Endothelial cell of umbilical vein (primary cell): ENCODE measurements around the gene CD248. TPM values are rescaled to one million over a fixed set of nuclear protein-coding genes. Genes with fewer than 3 reads are reported as not detected.

Experiments used
- BruUV-seq: library from RNA; stranded (reverse); fragments of 400-500 nt; replicated peaks from 2 replicates; lab custom pipeline; 2021; lab: Mats Ljungman, UMichigan
- CTCF ChIA-PET: fragments of 300-600, 350-600 bp; sonication (Branson Sonifier 250); formaldehyde crosslinking; loops from one replicate; lab custom pipeline; 2021; ENCODE audit warnings: antibody characterized with exemption, inconsistent platforms; lab: Charles Lee
- POLR2A ChIA-PET: fragments of 300-600, 350-600 bp; sonication (Branson Sonifier 250); formaldehyde crosslinking; loops from one replicate; lab custom pipeline; 2021; ENCODE audit warnings: antibody characterized with exemption, inconsistent platforms; lab: Charles Lee
- DNase-seq: peaks from one replicate; pipeline ENCODE4 v3.0.0-alpha.2; 2011; ENCODE audit warnings: low read depth, low spot score
- FAIRE-seq: peaks from 2 replicates; lab custom pipeline; 2011; peaks lifted over from hg19 to GRCh38; lab: Jason Lieb, UNC
- H2AFZ ChIP-seq: 2 replicates; pipeline ENCODE4 v1.6.0; 2012; ENCODE audit warnings: low read depth, low read length, control low read depth, inconsistent platforms
- H3K27ac ChIP-seq: 2 replicates; pipeline ENCODE4 v1.5.1; 2011; ENCODE audit warnings: low read depth, mild to moderate bottlenecking, control low read depth, low read length, moderate library complexity; ENCODE audit not compliant: insufficient read depth
- H3K27me3 ChIP-seq, 2 experiments: 2 replicates each; pipeline versions ENCODE4 v1.6.0 to v1.6.1; 2011; ENCODE audit warnings: low read length in 2 of 2, mixed read lengths in 1 of 2; ENCODE audit not compliant: control insufficient read depth in 2 of 2, insufficient read depth in 2 of 2
- H3K36me3 ChIP-seq, 2 experiments: 2 replicates in 1 of 2; 3 replicates in 1 of 2; pipeline ENCODE4 v1.5.1; 2011; ENCODE audit warnings: low read length in 2 of 2, mild to moderate bottlenecking in 1 of 2, moderate library complexity in 1 of 2; ENCODE audit not compliant: control insufficient read depth in 2 of 2, insufficient read depth in 2 of 2; ENCODE audit errors: extremely low read depth in 1 of 2
- H3K4me1 ChIP-seq: 3 replicates; pipeline ENCODE4 v1.5.1; 2011; ENCODE audit warnings: mild to moderate bottlenecking, low read length; ENCODE audit not compliant: control insufficient read depth, insufficient read depth; ENCODE audit errors: extremely low read depth
- H3K4me2 ChIP-seq: 2 replicates; pipeline ENCODE4 v1.6.1; 2011; ENCODE audit warnings: low read length, control low read depth, mixed read lengths; ENCODE audit not compliant: insufficient read depth
- H3K4me3 ChIP-seq, 3 experiments: fragments of 200-600 bp in 1 of 3; sonication (generic), shearing (Covaris generic) in 1 of 3; replicated peaks in 1 of 3; 2 replicates each; pipeline ENCODE4 v1.5.1; 2011 to 2016; ENCODE audit warnings: control low read depth in 3 of 3, low read length in 3 of 3, mild to moderate bottlenecking in 2 of 3, inconsistent platforms in 1 of 3, low read depth in 1 of 3, moderate library complexity in 1 of 3; ENCODE audit not compliant: insufficient read depth in 1 of 3
- H3K79me2 ChIP-seq: 2 replicates; pipeline ENCODE4 v1.6.0; 2012; ENCODE audit warnings: low read length, inconsistent platforms; ENCODE audit not compliant: control insufficient read depth, insufficient read depth
- H3K9ac ChIP-seq: replicated peaks from 2 replicates; pipeline ENCODE3; 2011; ENCODE audit warnings: low read length, control low read depth; ENCODE audit not compliant: insufficient read depth; ENCODE audit errors: extremely low read depth
- H3K9me1 ChIP-seq: replicated peaks from 3 replicates; pipeline ENCODE4 v1.6.0; 2011; ENCODE audit warnings: mild to moderate bottlenecking, low read length; ENCODE audit not compliant: control insufficient read depth, insufficient read depth; ENCODE audit errors: extremely low read depth
- H3K9me3 ChIP-seq: replicated peaks from 2 replicates; pipeline ENCODE4 v1.5.1; 2012; ENCODE audit warnings: low read length, inconsistent platforms; ENCODE audit not compliant: control insufficient read depth, insufficient read depth
- H4K20me1 ChIP-seq: replicated peaks from 2 replicates; pipeline ENCODE3; 2011; ENCODE audit warnings: mild to moderate bottlenecking, low read length; ENCODE audit not compliant: control insufficient read depth, insufficient read depth; ENCODE audit errors: extremely low read depth
- CTCF ChIP-seq, 2 donors: IDR thresholded peaks; 1 replicate in 1 of 2; 2 replicates in 1 of 2; pipeline ENCODE4 v1.5.1; 2011; ENCODE audit warnings: low read length in 2 of 2, mild to moderate bottlenecking in 2 of 2, moderate library complexity in 2 of 2, control low read depth in 1 of 2, inconsistent platforms in 1 of 2, low read depth in 1 of 2; ENCODE audit not compliant: insufficient read depth in 1 of 2; ENCODE audit errors: extremely low read depth in 1 of 2
- EZH2 ChIP-seq: IDR thresholded peaks from 2 replicates; pipeline ENCODE4 v1.6.1; 2012; ENCODE audit warnings: borderline replicate concordance, low read depth, mild to moderate bottlenecking, moderate library complexity, low read length, inconsistent platforms; ENCODE audit not compliant: severe bottlenecking
- GATA2 ChIP-seq: IDR thresholded peaks from 2 replicates; pipeline ENCODE4 v1.7.0; 2011; ENCODE audit warnings: low read depth, mild to moderate bottlenecking, moderate library complexity, mixed read lengths, low read length; ENCODE audit not compliant: insufficient read length, insufficient read depth
- POLR2A ChIP-seq: IDR thresholded peaks from 2 replicates; pipeline ENCODE4 v1.6.1; 2012; ENCODE audit warnings: low read depth, mild to moderate bottlenecking, control low read depth, low read length
- POLR2AphosphoS5 ChIP-seq: IDR thresholded peaks from 2 replicates; pipeline ENCODE4 v1.6.1; 2012; ENCODE audit warnings: low read depth, mild to moderate bottlenecking, control low read depth, low read length, moderate library complexity; ENCODE audit not compliant: insufficient read depth
- dilution Hi-C: fragments of 300-500 bp; cut with MboI; formaldehyde crosslinking; loops from one replicate; pipeline ENCODE4 v1.15.0; 2019; ENCODE audit warnings: low sequenced_read_pairs; ENCODE audit not compliant: extremely low pct_ligation_motif_present
- intact Hi-C: fragments of 100-400 bp; cut with micrococcal nuclease; formaldehyde crosslinking; loops from one replicate; pipeline ENCODE4 v1.10.0; 2022
- polyA plus RNA-seq, 4 experiments: library from polyadenylated mRNA; depleted of rRNA in 3 of 4; stranded (reverse) in 3 of 4; unstranded in 1 of 4; fragments of >200 nt; gene quantifications; 2 replicates each; pipeline versions ENCODE4 v1.2.1 to v1.2.3, GENCODE V29; 2011 to 2012; ENCODE audit warnings: missing spikeins in 1 of 4
- total RNA-seq: library from RNA; stranded (reverse); gene quantifications from 2 replicates; pipeline ENCODE4 v1.2.3, GENCODE V29; 2021

Gene CD248
- total and polyA plus RNA-seq, 2 donors (not counting 3 experiments of a cell fraction or from before 2014, with no cell fraction given), result 0.10 TPM; not detected in 1

GRCh38 chr11:66333896-66334604, 17.2 kb upstream of the CD248 start:
- Histone ChIP-seq H3K9me3 (no peaks in the 10 kb centered on the region), H3K27ac (no peak overlapping the region), H3K79me2 (no peaks in the 10 kb centered on the region), H2AFZ (no peak overlapping the region), H3K4me3 (no peak overlapping the region), H3K9me1 (no peaks in the 10 kb centered on the region), H3K4me2 (no peak overlapping the region), H3K4me1 (peaks cover 18% of the 10 kb centered on the region), H3K36me3 (peaks cover 0 to 2% of the 10 kb centered on the region in 2 experiments), H4K20me1 (no peaks in the 10 kb centered on the region), H3K9ac (no peak overlapping the region), H3K27me3 (no peaks in the 10 kb centered on the region)
- dilution Hi-C loops (no loop called here), intact Hi-C loops (no loop called here)
- ChIA-PET POLR2A (no interaction called here), CTCF (interaction anchor here (1.2 to 8.7 kb wide), 3 partner anchors 13 to 52 kb away, joined by 4 to 225 read pairs (median 11); partner anchors contain the start of gene CD248)
- TF ChIP-seq POLR2AphosphoS5 (no peak), GATA2 (no peak), CTCF (IDR thresholded peaks at IDR 0.05; ENCODE audit: extremely low read depth in 1 of 2, insufficient read depth in 1 of 2, low read depth in 1 of 2, low read length in 2 of 2) (no peak), POLR2A (no peak), EZH2 (no peak)
- DNase-seq (no peak), FAIRE-seq (no peak)
- no TSS peak for BruUV-seq
